Nephron progenitor cell (in vitro differentiated cells): ENCODE data around the gene PCID2.

ENCODE experiments used
- DNase-seq: peaks from one replicate; pipeline ENCODE4 v3.0.0; 2021
- H3K27ac Mint-ChIP-seq: 2 replicates; pipeline ENCODE4 v1.8.0; 2021; ENCODE audit warnings: mild to moderate bottlenecking, moderate library complexity, mixed read lengths
- H3K27me3 Mint-ChIP-seq: 2 replicates; pipeline ENCODE4 v1.8.0; 2021; ENCODE audit warnings: mild to moderate bottlenecking, low read depth, mixed read lengths; ENCODE audit not compliant: poor library complexity
- H3K36me3 Mint-ChIP-seq: 2 replicates; pipeline ENCODE4 v1.8.0; 2021; ENCODE audit warnings: low read depth, mixed read lengths
- H3K4me1 Mint-ChIP-seq: 2 replicates; pipeline ENCODE4 v1.8.0; 2021; ENCODE audit warnings: mixed read lengths
- H3K4me3 Mint-ChIP-seq: 2 replicates; pipeline ENCODE4 v1.8.0; 2021; ENCODE audit warnings: mild to moderate bottlenecking, moderate library complexity, mixed read lengths
- H3K9me3 Mint-ChIP-seq: 2 replicates; pipeline ENCODE4 v1.8.0; 2021; ENCODE audit warnings: mild to moderate bottlenecking, moderate library complexity, mixed read lengths
- TF ChIP-seq, protein P1 (sequence below): fragments of 200-600 bp; sonication (generic); IDR thresholded peaks from 2 replicates; pipeline ENCODE4 v1.5.0; 2021; ENCODE audit warnings: antibody characterized with exemption

PCID2 gene

DNA sequence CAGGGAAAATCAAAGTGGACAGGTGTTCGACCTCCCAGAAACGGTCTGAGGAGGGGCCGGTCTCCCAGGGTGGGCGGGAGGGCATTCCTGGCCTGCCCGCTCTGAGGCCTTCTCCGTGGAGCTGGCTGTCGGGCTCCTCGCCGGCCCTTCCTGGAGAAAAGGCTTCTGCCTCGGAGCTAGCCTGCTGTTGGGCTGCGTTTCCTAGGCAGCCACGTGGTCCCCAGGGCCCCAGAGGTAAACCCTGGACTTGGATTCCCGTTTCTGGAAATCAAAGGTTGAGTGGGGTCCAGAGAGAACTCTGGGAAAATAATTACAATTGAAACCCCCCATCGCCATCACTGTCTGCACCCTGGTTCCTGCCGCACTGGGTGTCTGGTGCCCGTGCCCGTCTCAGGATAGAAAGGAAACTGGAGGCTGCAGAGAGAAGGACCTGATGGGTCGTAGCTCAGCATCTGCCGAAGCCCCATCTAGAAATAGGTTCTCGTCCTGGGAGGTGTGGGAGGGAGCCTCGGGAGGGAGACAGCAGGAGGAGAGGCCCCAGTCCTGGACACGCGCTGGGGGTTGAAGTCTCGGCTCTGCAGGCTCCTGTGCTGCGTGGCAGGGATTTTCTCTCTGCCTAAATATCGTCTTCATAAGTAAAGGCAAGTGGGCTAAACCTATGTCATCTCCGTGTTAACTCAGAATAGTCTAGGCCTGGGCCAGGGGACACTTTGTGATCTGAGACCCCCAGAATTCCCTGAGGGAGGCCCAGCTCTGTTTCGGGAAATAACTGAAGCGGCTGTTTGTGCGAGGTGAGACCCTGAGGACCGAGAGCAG is 57.7 kb downstream of the PCID2 start:
- H3K27me3 Mint-ChIP-seq = peaks cover 51% of the 10 kb centered on the region
- peak overlapping the region; percentile 91 for H3K27ac Mint-ChIP-seq
- H3K36me3 Mint-ChIP-seq = peaks cover 5% of the 10 kb centered on the region
- no peak for DNase-seq
- H3K9me3 Mint-ChIP-seq = peaks cover 8% of the 10 kb centered on the region
- TF ChIP-seq, protein P1, sequence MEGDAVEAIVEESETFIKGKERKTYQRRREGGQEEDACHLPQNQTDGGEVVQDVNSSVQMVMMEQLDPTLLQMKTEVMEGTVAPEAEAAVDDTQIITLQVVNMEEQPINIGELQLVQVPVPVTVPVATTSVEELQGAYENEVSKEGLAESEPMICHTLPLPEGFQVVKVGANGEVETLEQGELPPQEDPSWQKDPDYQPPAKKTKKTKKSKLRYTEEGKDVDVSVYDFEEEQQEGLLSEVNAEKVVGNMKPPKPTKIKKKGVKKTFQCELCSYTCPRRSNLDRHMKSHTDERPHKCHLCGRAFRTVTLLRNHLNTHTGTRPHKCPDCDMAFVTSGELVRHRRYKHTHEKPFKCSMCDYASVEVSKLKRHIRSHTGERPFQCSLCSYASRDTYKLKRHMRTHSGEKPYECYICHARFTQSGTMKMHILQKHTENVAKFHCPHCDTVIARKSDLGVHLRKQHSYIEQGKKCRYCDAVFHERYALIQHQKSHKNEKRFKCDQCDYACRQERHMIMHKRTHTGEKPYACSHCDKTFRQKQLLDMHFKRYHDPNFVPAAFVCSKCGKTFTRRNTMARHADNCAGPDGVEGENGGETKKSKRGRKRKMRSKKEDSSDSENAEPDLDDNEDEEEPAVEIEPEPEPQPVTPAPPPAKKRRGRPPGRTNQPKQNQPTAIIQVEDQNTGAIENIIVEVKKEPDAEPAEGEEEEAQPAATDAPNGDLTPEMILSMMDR = no peak
- H3K4me3 Mint-ChIP-seq = peak overlapping the region; percentile 71
- H3K4me1 Mint-ChIP-seq = peaks cover 43% of the 10 kb centered on the region

DNA sequence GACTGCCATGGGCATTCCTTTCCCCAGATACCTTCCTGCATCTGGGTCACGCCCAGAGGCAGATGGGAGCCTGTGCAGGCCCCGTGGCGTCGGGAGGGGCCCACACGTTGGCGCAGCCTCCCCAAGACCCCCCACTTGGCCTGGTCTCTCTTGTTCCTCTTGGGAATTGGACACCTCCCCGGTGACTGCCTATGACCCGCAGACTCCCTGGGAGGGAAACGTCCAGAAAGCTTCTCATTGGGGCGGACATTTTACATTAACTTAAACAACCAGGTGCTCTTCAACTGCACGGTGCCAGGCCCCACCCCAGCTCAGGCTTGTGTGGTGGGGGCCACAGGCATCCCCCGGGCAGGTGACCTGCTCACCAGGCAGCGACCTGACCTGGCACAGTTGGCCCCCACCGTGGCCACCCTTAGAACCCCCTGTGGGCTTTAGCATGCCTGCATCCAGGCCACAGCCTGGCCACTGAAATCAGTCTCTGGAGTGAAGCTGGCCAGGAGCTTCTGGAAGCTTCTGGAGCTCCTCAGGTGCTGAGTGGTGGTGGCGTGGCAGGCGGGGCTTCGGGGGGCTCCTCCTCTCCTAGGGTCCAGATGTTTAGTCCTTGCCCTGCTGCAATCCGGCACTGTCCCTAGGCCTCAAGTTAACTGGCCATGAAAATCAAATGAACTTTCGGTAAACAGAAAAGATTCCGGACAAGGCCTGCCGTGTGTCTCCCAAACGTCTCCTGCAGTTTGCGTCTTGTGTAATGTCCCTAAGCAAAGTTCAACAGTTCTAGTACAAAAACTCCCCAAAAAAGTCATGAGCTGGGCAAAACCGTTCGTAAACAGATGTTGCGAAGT is 58.5 kb downstream of the PCID2 start:
- H3K27ac Mint-ChIP-seq = peak overlapping the region; percentile 56
- H3K36me3 Mint-ChIP-seq = no peaks in the 10 kb centered on the region

DNA sequence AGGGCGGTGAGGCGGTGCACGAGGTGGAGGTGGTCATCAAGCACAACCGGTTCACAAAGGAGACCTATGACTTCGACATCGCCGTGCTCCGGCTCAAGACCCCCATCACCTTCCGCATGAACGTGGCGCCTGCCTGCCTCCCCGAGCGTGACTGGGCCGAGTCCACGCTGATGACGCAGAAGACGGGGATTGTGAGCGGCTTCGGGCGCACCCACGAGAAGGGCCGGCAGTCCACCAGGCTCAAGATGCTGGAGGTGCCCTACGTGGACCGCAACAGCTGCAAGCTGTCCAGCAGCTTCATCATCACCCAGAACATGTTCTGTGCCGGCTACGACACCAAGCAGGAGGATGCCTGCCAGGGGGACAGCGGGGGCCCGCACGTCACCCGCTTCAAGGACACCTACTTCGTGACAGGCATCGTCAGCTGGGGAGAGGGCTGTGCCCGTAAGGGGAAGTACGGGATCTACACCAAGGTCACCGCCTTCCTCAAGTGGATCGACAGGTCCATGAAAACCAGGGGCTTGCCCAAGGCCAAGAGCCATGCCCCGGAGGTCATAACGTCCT is 59.4 kb downstream of the PCID2 start:
- peaks cover 44% of the 10 kb centered on the region for H3K27me3 Mint-ChIP-seq
- H3K4me3 Mint-ChIP-seq = no peak overlapping the region
- H3K4me1 Mint-ChIP-seq = peaks cover 29% of the 10 kb centered on the region
- no peaks in the 10 kb centered on the region for H3K9me3 Mint-ChIP-seq
- H3K27ac Mint-ChIP-seq = no peak overlapping the region
- DNase-seq = no peak
- TF ChIP-seq, protein P1 = no peak
- no peaks in the 10 kb centered on the region for H3K36me3 Mint-ChIP-seq

More for the DNA sequence above, 58.5 kb downstream of the PCID2 start:
- Mint-ChIP-seq H3K4me3 (no peak overlapping the region), H3K27me3 (peaks cover 49% of the 10 kb centered on the region), H3K4me1 (peaks cover 35% of the 10 kb centered on the region), H3K9me3 (peaks cover under 1% of the 10 kb centered on the region)
- no peak for DNase-seq
- TF ChIP-seq, protein P1 = no peak

DNA sequence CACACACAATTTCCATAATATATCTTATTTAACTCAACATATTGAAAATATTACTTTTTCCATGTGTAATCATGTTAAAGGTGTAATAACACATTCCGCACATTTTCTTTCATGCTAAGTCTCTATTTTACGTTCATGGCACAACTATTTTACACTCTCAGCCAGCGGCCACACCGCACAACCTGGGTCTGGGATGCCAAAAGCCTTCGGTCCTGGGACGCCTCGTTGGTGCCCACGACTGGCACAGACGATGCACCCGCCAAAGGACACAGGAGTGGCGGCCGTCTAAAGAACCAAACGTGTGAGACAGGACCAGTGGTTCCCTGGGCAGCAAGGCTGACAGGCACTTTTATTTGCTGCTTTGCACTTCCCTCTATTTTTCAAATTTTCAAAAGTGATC is 60.1 kb downstream of the PCID2 start:
- no peaks in the 10 kb centered on the region for H3K36me3 Mint-ChIP-seq
- peaks cover 29% of the 10 kb centered on the region for H3K4me1 Mint-ChIP-seq
- H3K4me3 Mint-ChIP-seq = no peak overlapping the region
- DNase-seq = no peak
- H3K9me3 Mint-ChIP-seq = no peaks in the 10 kb centered on the region
- TF ChIP-seq, protein P1 = no peak
- no peak overlapping the region for H3K27ac Mint-ChIP-seq
- H3K27me3 Mint-ChIP-seq = peaks cover 39% of the 10 kb centered on the region

DNA sequence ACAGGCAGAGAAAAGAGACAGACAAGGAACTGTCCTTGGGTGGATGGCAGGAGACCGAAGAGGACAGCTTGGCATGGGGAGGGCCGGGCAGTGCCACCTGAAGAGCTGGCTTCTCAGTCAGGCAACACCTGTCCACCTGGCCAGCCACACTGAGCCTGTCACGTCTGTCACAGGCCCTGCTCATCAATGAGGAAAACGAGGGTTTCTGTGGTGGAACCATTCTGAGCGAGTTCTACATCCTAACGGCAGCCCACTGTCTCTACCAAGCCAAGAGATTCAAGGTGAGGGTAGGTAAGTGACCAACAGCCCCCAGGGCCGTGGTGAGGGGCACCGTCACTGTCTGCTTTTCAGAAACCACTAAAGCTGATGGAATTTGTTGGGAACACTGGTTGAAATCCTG is 61.3 kb downstream of the PCID2 start:
- no peak overlapping the region for H3K4me3 Mint-ChIP-seq
- H3K27ac Mint-ChIP-seq = no peak overlapping the region

More for the DNA sequence above, 61.3 kb downstream of the PCID2 start:
- Mint-ChIP-seq H3K36me3 (no peaks in the 10 kb centered on the region), H3K27me3 (peaks cover 29% of the 10 kb centered on the region), H3K4me1 (peaks cover 22% of the 10 kb centered on the region), H3K9me3 (no peaks in the 10 kb centered on the region)
- no peak for DNase-seq
- TF ChIP-seq, protein P1 = no peak
